HG03439 (cell line): ENCODE results near the gene CFLAR.

Source experiments
- ATAC-seq: cut with Tn5 transposase; IDR thresholded peaks from one replicate; pipeline ENCODE4 v1.9.1; 2021; ENCODE audit warnings: mild to moderate bottlenecking, moderate library complexity; ENCODE audit not compliant: unreplicated experiment

The CFLAR gene

DNA sequence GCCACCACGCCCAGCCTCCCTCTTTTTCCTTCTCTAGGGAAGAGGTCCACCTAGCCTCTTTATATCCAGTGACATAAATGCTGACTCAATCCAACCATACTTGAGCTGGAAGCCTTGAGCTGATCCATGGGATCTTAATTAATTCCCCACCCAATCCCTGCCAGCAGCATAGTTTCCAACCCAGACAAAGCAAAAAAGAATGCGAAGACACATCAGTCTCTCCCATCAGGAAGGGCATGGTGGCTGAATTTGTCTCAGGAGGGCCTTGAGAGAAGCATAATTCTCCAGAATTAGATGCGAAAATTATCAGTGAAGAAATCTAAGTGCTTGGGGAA lies 89.5 kb downstream of the CFLAR start:
- no peak for ATAC-seq

DNA sequence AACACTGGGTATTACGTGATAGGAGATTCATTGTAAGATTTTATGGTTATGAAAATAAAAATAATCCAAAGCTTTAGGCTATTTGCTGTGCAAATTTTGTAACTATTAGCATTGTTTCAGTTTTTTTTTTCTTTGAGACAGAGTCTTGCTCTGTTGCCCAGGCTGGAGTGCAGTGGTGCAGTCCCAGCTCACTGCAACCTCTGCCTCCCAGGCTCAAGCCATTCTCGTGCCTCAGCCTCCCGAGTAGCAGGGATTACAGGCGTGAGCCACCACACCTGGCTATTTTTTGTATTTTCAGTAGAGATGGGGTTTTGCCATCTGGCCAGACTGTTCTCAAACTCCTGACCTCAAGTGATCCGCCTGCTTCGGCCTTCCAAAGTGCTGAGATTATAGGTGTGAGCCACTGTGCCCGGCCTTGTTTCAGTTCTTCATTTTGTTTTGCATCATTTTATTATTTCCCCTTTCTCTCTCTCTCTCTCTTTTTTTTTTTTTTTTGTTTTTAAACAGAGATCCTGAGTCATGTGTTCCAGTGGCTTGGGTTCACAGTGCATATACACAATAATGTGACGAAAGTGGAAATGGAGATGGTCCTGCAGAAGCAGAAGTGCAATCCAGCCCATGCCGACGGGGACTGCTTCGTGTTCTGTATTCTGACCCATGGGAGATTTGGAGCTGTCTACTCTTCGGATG lies 92.7 kb downstream of the CFLAR start:
- peak; percentile 75 for ATAC-seq

GRCh38 chr2:201215963-201216362 lies 100.0 kb downstream of the CFLAR start:
- ATAC-seq = no peak

DNA sequence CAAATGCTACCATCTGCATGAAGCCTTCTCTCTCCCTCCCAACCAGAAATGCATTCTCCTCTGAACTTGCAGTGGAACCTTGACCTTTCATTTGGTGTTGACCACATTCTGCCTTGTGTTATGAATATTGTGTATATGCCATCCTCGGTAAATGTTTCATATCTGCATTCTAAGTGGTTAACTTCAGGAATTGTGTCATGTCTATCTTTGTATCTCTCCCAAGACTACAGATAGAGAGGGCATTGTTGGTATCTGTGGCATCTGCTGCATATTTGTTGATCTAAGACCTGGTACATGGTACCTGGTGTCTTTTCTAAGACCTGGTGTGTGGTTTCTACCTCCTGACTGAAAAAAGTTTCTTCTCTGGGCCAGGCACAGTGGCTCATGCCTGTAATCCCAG lies 101.0 kb downstream of the CFLAR start:
- ATAC-seq = no peak

GRCh38 chr2:201218780-201219179 lies 102.8 kb downstream of the CFLAR start:
- ATAC-seq = no peak

DNA sequence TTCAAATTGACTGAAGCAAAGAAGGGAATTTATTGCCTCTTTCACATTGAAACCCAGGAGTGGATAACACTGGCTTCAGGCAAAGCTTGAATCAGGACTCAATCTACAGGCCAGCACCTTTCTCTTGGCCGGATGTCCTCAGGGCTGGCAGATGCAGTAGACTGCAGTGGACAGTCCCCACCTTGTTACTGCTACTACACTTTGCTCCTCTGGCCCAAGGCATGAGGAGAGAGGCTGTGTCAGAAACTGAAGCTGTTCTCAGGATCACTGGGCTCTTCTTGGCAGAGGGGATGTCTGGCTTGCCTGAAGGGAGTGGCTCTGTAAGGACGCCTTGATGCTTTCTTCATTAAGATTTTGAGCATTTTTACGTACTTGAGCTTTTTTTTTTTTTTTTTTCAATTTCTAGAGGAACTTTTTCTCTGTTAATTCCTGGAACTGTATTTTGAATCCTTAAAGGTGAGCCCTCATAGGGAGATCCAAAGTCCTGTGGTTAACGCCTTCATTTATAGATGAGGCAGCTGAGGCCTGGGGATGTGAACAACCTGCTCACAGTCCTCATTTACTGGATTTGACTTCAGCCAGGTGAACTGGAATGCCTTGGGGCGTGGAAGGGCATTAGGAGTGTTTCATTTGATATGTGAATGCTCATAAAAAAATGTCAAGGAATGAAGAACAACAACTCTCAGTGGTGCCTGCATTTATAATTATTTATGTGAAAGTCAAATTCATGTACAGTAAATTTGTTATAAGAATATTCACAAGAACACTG lies 103.5 kb downstream of the CFLAR start:
- no peak for ATAC-seq

DNA sequence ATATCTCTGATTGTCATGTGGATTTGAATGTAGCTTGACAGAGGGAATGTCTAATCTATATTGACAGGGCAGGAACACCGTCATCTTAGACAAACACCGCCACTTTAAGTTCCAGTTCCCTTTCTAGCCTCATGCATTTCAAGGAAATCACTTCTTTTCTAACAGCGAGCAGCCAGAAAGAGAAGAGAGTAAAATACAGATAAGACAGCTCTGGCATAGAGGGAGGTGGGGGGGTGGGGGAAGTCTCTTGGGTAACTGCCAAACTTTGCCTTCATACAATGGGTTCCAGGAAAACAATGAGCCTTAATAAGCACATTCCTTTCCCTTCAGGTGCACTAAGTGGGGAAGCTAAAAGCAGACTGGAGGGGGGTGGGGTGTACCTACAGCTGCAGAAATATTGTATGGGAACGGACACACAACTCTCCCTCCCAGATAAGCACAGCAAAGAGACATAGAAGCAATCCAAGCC lies 104.2 kb downstream of the CFLAR start:
- no peak for ATAC-seq

GRCh38 chr2:201223089-201224073 lies 107.4 kb downstream of the CFLAR start:
- peak; percentile 91 for ATAC-seq
